OCI-LY7 (cell line): ENCODE data around the gene TDRD10.

Experiments
- CTCF ChIP-seq: fragments of 200-600 bp; sonication (generic); conservative IDR thresholded peaks from 2 replicates; pipeline ENCODE4 v1.5.1; 2014; ENCODE audit warnings: mild to moderate bottlenecking, antibody characterized with exemption, low read length, moderate library complexity, mixed read lengths
- EZH2phosphoT487 ChIP-seq: fragments of 200-600 bp; sonication (generic); IDR thresholded peaks from 2 replicates; pipeline ENCODE4 v1.6.1; 2018; ENCODE audit warnings: low read depth, borderline replicate concordance, mild to moderate bottlenecking, mixed run types, antibody characterized with exemption, low read length, moderate library complexity, mixed read lengths

- TF ChIP-seq CTCF (no peak), EZH2phosphoT487 (no peak)
Measured at GRCh38 chr1:154577346-154578057, 75.5 kb downstream of the TDRD10 start.
